Epithelial cell of esophagus (primary cell): ENCODE data around the gene BRD7.

Experiments
- DNase-seq: peaks from one replicate; pipeline ENCODE4 v3.0.0; 2010; ENCODE audit warnings: low read depth
- H3K4me3 ChIP-seq: 2 replicates; pipeline ENCODE4 v1.5.1; 2011; ENCODE audit warnings: mild to moderate bottlenecking, low read length, control low read depth
- TF ChIP-seq, protein P1 (sequence below): IDR thresholded peaks from 2 replicates; pipeline ENCODE4 v1.5.1; 2011; ENCODE audit warnings: low read depth, mild to moderate bottlenecking, low read length, control low read depth, inconsistent platforms; ENCODE audit not compliant: insufficient read depth; ENCODE audit errors: missing control alignments

BRD7 gene

DNA sequence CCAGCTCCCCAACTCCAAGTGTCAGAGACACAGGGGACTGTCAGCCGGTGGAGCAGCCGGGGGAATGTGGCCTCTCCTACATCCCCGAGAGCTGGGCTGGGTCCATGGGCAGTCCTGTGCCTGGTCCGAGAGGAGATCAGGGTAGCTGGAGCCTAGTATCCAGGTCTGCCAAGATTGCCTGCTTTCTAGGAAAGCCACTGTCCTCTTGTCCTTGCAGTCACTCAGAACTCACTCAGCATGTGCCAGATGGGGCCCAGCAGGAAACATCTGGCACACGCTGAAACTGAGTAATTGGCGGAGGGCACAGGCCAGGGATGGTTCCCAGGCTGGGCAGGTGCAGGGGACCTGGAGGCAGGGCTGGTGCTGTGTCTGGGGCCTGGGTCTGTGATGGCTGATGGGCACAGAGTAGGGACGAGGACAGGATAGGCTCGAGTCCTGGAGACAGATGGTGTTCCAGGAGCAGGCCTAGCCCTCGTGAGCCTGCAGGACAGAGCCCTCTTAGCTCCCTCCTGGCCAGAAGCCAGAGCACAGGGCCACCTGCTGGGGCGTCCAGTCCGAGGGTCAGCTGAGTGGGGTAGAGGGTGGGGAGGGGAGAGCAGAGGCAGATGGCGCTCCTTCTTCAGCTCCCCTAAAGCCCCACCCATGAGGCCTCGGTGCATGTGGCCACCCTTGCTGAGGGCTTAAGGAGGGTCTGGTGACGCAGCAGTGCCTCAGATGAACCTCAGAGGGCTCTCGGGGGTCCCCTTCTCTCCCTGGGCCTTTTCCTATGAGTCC is 71.3 kb downstream of the BRD7 start:
- DNase-seq = no peak
- TF ChIP-seq, protein P1, sequence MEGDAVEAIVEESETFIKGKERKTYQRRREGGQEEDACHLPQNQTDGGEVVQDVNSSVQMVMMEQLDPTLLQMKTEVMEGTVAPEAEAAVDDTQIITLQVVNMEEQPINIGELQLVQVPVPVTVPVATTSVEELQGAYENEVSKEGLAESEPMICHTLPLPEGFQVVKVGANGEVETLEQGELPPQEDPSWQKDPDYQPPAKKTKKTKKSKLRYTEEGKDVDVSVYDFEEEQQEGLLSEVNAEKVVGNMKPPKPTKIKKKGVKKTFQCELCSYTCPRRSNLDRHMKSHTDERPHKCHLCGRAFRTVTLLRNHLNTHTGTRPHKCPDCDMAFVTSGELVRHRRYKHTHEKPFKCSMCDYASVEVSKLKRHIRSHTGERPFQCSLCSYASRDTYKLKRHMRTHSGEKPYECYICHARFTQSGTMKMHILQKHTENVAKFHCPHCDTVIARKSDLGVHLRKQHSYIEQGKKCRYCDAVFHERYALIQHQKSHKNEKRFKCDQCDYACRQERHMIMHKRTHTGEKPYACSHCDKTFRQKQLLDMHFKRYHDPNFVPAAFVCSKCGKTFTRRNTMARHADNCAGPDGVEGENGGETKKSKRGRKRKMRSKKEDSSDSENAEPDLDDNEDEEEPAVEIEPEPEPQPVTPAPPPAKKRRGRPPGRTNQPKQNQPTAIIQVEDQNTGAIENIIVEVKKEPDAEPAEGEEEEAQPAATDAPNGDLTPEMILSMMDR = no peak
- H3K4me3 ChIP-seq = no peak overlapping the region

DNA sequence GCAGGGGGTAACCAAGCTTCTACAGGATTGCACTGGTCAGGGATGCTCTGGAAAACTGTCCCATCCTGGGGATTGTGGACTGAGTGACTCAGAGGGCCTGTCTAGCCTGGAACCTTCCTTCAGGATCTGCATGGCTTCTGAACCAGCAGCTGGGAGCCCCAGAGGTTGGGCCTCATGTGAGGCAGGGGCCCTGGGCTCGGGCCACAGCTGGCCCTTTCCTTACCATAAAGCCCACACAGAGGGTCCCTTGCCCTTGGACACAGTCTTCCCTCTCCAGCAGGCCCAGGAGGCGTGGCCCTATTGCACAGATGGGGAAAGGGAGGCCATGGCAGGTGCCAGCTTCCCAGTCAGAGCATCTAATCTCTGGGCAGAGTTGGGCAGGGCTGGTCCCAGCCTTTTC is 72.0 kb downstream of the BRD7 start:
- TF ChIP-seq, protein P1 = no peak
- H3K4me3 ChIP-seq = no peak overlapping the region
- no peak for DNase-seq

GRCh38 chr16:50295541-50296132 is 73.2 kb downstream of the BRD7 start:
- TF ChIP-seq, protein P1 = no peak
- H3K4me3 ChIP-seq = no peak overlapping the region
- no peak for DNase-seq

- DNase-seq = no peak
- TF ChIP-seq, protein P1 = no peak
These were observed 73.8 kb downstream of the BRD7 start for GRCh38 chr16:50294955-50295354.

GRCh38 chr16:50293994-50294855 is 74.6 kb downstream of the BRD7 start:
- DNase-seq = no peak
- H3K4me3 ChIP-seq = no peak overlapping the region
- TF ChIP-seq, protein P1 = no peak

More at GRCh38 chr16:50294955-50295354, 73.8 kb downstream of the BRD7 start:
- H3K4me3 ChIP-seq = no peak overlapping the region

DNA sequence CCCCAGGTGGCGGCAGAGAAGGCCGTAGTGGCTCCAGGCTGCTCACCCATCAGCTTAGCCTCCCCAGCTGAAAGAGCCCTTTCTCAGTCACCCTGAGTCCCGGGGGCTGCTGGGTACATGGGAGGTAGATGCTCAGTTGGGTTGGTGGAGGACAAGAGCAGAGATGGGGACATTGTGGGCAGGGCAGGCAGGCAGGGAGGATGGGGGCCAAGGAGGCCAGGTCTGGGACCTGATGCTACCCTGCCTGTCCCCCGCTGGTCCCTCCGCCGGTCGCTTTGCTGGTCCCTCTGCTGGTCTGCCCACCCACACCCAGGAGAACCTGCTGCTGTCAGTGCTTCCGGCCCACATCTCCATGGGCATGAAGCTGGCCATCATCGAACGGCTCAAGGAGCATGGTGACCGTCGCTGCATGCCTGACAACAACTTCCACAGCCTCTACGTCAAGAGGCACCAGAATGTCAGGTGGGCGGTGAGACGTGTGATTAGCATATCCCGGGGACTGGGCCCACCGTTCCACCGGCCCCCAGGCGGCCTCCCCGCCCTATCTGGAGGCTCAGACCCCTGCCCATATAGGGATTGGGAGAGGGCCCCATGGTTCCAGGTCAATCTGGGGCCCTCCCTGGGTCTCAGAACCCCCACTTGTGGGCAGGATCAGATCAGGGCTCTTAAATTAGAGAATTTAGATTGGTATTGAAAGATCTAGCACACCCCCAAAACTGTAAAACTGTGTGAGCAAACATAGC is 75.6 kb downstream of the BRD7 start:
- TF ChIP-seq, protein P1 = no peak
- H3K4me3 ChIP-seq = no peak overlapping the region
- DNase-seq = no peak
